ENCODE results near the gene DGCR2.

GRCh38 chr22:19126309-19127273 lies 4.4 kb upstream of the DGCR2 start:
- TF ChIP-seq CTCF (IDR thresholded peaks at IDR 0.05; ENCODE audit: low read length) (no peak), EZH2 (optimal IDR thresholded peaks at IDR 0.05; ENCODE audit: low read depth, low read length) (no peak)
